Activated T-helper 1 cell treated with Interleukin-2 at 50 U/mL for 16 hours (primary cell): ENCODE results near the gene CNR1.

ENCODE experiments used
- DNase-seq: peaks from one replicate; pipeline ENCODE4 v3.0.0-alpha.2; 2020; ENCODE audit warnings: low read depth

CNR1 gene

DNA sequence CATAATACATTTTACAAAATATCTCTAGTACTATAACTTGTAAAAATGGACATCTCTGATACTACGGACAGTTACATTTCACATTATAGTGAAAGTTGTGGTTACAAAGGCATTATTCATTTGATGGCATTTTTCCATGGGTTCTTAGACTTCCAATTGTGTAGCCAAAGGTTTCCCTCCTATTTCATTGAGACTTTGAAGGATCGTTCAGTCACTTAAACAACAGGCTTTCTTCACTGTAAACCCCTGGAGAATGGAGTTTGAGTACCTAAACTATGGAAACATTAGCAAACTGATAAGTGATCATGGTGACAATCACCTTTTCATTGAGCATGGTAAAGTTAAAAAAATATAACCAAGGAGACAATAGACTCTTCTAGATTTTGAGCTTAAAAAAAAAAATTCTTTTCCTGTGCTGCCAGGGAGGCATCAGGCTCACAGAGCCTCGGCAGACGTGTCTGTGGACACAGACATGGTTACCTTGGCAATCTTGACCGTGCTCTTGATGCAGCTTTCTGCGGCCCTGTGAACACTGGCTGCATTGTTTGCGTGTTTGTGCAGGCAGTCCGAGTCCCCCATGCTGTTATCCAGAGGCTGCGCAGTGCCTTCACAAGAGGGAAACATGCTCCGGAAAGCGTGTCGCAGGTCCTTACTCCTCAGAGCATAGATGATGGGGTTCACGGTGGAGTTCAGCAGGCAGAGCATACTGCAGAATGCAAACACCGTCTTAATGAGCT is 22.6 kb downstream of the CNR1 start:
- DNase-seq, result no peak

DNA sequence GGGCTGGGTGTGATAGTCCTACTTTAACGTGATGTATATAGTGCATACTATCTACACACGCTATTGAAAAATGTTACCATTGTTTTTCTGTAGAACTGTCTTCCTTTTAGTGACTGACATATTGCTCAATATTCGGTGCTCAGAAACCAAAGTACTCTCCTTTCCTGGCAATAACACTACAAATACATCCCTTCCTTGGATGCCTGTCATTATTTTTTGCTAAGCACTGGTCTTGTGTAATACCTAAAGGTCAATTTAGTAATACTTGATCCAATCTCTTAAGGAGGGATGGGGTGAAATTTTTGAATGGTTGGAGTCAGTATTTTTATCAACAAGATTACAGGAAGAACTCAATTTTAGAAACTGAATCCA is 23.9 kb downstream of the CNR1 start:
- no peak for DNase-seq

DNA sequence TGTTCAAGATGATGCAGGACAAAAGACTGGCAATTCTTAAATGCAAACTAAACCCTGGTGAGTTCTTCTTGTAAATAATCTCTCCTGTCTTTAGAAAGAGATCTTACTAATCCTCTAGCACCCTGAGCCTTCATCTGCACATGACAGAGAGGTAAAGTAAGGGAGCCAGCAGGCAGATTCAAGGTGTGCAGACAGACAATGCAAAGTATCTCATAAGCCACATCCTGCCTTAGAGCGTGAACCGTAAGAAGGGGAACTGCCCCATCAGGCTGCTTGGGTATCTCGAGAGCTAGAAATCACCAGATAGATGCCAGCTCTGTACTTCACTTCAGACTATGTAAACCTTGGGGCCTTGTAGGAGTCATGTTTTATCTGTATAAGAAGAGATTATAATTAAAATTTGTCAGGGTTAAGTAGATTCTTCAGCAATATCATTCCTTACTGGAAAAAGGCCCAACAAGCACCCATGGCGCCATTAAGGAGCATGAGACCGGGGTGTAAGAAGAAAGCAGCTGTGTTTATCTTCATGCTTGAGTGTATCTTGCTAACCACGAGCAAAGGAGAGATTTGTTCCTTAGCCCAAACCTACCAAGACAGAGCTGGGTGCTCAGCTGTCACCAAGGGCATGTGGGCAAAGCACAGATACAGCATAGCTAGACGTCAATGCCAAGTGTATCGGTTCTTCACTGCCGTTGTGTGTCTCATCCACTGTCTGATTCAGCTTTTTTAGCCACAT is 24.4 kb downstream of the CNR1 start:
- no peak for DNase-seq

DNA sequence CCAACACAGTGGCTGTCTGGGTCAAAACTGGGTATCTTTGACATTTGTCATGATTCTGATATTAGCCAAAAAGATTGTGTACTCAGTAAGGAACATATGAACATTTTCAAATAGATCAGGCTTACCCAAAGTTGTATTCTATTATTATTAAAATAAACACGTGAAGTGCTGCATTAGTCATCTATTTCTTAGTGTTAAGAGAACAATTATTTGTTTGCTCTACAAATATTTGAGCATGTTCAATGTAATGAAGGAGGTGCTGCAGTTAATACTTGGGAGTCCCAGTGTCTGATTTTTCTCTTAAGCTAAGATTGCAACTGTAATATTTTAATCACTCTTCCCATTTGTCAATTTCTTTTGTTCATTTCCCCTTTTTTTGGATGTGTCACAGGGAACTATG is 28.2 kb downstream of the CNR1 start:
- no peak for DNase-seq

DNA sequence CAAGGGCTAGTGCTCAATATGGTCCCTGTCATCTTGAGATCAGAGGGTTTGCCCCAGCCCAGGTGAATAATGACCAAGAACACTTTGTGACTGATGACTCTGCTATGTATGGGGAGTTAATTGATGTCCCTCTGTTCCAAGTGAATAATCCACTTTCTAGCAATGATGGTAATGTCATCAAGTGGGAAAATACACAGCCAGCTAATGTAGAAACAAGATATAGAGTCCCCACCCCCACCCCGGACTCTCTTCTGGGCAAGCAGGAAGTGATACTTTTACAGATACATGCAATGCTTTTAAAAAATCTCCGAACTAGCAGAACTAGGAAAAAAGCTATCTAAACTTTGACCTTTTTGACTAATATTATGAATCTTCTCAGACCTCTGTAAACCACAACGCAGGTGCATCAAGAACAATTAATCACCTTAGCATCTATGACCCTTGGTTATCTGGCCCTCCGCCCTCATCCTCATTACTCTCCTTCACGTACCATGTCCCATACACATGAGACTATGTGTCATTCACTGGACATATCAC is 30.5 kb downstream of the CNR1 start:
- no peak for DNase-seq

DNA sequence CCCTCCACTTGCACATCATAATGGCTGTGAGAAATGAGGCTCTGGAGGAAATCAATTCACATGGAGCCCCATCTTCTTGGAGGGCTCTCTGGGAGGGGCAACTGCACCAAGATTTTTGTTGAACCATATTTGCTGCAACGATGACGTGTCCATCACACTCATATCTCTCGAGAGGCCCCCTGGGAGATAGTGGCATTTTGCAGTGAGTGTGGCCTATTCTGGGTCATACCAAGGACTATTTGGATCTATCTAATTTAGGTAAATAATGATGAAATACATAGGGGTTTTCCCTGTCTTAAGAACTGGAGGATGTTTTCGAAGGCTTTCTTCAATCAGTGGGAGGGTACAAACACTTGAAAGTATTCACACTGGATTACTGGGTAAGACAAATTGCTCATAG is 31.6 kb downstream of the CNR1 start:
- no peak for DNase-seq

DNA sequence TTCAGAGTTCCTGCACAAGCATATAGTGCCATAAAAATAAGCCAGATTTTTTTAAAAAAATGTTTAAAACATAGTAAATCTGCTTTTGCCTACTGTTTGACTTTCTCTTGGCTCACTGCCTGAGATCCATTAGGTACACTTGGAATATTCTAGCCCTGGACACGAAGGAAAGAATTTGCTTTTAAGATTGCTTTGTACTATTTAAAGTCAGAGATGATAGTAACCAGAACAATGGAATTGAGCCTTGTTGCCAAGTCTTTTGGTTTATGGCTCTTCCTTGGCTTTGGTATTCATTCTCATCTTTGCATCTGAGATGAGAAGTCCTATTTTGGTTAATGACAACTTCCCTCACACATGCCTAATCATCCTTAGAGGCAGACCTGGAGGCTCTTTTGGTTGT is 32.4 kb downstream of the CNR1 start:
- DNase-seq, result no peak

DNA sequence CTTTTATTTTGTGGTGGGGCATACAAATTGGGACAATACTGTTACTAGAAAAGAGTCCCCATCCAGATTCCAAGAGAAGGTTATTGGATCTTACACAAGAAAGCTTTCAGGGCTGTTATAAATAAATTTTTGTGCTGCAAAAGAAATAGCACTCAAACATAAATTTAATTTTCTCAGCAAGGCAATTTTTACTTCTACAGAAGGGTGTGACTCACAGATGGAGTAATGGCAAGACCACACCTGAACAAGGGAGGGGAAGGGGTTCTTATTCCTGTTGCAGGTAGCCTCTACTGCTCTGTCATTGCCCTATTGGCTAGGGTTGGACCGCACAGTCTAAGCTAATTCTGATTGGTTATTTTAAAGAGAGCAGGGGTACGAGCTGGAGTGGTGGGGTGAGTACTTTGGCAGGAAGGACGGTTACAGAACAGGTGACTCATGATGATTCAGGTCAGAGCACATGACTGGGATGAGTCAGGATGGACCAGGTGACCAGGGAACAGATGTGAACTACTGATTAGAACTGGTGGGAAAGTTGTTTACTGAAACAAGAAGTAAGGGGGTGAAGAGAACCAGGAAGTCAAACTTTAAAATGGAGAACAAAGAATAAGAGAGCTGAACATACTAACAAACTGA is 41.1 kb downstream of the CNR1 start:
- DNase-seq, result no peak

DNA sequence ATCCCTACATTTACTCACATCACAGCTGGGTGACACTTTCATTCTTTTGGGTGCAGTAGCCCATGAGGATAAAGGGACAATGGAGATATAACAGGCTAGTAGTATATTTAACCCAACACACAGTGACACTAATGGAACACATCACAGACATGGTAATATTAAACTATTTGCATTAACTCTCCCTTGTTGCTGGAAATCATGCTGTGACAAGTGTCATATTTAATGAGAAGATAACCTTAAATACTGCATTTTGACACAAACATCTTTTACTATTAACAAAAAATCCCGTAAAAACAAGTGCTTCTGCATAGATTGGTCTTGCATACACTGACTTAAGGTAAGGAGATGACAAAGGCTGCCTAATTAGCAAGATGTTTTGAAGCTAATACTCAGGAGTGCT is 45.5 kb downstream of the CNR1 start:
- DNase-seq, result no peak

DNA sequence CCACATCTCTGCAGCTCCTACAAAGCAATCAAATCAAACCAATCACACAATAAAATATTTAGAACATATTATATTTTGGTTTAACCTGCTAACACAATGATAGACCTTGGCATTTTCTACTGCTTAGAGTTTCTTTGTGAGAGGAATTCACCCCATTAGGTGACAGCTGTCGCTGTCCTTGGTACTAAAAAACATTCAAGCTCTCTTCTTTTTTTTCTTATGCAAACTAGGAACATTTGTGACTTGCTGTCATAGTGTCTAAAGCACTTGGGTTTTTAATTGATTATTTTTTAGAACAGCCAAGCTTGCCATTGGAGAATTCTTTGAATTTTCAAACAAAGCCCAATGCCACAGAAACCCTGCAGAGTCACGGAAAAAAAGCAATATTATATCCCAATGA is 46.4 kb downstream of the CNR1 start:
- no peak for DNase-seq

DNA sequence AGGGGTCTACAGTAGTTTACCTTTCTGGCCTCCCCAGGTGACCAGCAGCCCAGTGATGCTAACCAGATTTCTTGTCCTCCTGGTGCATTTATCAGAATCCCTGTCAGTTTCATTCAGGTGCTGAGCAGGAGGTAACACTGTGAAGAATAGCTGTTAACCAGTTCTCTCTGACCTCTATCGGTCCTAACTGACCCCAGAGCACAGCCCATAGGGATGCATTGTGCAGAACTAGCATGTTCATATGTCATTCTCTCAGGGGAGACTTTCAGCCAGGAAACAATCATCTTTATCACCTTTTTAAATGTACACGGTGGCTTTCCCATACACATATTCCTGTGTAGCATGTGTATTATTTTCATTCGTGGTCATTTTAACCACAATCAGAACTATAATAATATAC is 49.9 kb downstream of the CNR1 start:
- no peak for DNase-seq

DNA sequence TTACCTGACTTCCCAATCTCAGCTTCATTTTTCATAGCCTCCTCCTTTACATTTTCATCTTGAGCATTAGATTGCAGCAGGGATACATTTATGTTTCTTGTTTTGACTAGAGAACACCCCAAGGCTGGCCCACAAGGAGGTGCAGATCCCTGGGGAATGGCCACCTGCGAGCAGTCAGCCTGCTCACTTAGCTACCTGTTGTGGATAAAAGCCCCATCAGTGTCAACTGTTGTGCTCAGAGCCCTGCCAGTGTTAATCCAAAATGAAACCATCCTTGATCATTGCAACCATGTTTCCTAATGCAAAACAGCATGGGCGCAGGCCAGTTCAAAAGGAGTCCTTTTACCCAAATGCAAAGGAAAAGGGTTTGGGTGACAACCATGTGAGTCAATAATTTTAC is 50.8 kb downstream of the CNR1 start:
- no peak for DNase-seq

DNA sequence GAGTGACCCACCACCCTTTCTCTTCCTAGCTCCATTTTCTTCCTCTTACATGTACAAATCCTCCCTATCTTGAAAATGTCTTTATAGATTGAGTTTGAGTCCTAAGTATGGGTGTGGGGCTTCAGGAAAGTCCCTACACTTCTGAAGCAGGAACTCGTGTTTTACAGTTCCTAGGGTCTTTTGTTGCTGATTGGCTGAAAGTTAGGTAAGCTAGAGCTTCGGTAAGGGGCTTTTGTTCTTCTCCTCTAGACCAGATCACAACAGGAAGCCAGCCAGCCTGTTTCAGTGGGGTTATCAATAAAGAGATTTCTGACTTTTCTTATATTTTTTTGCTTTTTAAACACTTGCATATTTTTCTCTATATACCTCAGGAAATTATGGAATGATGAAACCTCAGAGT is 51.3 kb downstream of the CNR1 start:
- no peak for DNase-seq

DNA sequence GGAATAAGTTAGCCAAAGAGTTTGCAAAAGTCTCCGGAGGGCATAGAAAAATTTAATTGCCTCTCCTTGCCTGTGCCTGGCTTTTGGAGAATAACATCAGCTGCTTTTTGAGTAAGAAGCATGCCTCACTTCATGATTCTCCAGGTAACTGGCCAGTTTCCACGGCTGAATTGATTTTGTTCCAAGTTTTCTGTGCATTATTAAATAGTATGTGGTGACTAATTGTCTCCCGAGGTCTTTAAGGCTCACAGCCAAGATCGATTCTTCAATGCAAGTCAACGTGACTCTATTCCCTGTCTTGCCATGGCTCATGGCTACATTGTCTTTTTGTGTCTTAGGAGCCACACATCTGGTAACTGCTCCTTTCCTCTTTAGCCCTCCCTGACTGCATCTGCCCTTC is 54.2 kb downstream of the CNR1 start:
- DNase-seq, result no peak

DNA sequence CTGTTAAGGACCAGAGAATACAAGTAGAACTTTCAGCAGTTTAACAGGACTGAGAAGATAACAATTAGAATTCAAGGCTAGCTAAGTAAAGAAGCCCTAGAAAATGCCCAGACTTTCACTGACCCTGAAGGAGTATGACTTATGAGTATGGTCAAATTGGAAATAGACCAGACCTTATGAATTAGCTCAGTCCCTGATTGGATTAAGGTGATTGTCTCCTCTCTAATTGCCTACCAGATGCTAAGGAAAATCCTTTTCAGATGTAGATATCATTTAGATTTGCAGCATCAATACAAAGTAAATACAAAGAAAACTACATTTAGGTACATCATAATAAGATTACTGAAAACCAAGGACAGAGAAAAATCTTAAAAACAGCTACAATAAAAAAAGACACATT is 58.9 kb downstream of the CNR1 start:
- no peak for DNase-seq

DNA sequence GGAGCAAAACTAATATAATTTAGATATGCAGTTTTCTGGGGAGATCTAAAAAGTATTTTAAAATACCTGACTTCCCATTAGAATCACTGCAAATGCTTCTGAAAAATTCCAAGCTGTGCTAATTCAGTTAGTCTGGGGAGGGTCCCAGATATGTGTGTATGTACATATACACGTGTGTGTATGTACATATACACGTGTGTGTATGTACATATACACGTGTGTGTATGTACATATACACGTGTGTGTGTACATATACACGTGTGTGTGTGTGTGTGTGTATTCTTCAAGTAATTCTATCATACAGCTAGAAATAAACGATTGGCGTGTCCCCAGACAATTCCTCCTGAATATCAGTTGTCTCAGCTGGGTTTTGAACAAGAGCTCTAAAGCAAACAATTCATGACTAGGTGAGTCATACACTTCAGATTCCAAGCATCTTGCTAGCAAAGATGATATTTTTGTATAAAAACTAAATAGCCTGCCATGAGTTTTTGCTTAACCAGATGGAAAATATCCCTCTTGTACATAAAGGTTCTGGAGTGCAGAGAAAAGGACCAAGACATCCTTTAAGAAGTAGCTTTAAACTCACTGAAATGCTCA is 60.3 kb downstream of the CNR1 start:
- no peak for DNase-seq
